T-helper 2 cell treated with Interferon-gamma antibody and Interleukin-4, amounts not matched to agents 5 μg/mL and 100 μg/mL, for 36 hours (primary cell): ENCODE measurements around the gene GSC2.

Source experiments
- DNase-seq: peaks from one replicate; pipeline ENCODE4 v3.0.0; 2021; ENCODE audit warnings: low spot score
- H3K27ac Mint-ChIP-seq: one replicate; pipeline ENCODE4 v1.8.0; 2021; ENCODE audit warnings: mild to moderate bottlenecking, mixed read lengths
- H3K27me3 Mint-ChIP-seq: one replicate; pipeline ENCODE4 v1.8.0; 2021; ENCODE audit warnings: low read depth, mixed read lengths
- H3K36me3 Mint-ChIP-seq: one replicate; pipeline ENCODE4 v1.8.0; 2021; ENCODE audit warnings: low read depth, mixed read lengths
- H3K4me1 Mint-ChIP-seq: one replicate; pipeline ENCODE4 v1.8.0; 2021; ENCODE audit warnings: low read depth, mixed read lengths
- H3K4me3 Mint-ChIP-seq: one replicate; pipeline ENCODE4 v1.8.0; 2022; ENCODE audit warnings: mild to moderate bottlenecking, moderate library complexity, mixed read lengths
- H3K9me3 Mint-ChIP-seq: one replicate; pipeline ENCODE4 v1.8.0; 2021; ENCODE audit warnings: mixed read lengths

The GSC2 gene

GRCh38 chr22:19152942-19153883 lies 3.1 kb upstream of the GSC2 start:
- H3K27me3 Mint-ChIP-seq = peaks cover 45% of the 10 kb centered on the region
- no peak overlapping the region for H3K4me3 Mint-ChIP-seq

DNA sequence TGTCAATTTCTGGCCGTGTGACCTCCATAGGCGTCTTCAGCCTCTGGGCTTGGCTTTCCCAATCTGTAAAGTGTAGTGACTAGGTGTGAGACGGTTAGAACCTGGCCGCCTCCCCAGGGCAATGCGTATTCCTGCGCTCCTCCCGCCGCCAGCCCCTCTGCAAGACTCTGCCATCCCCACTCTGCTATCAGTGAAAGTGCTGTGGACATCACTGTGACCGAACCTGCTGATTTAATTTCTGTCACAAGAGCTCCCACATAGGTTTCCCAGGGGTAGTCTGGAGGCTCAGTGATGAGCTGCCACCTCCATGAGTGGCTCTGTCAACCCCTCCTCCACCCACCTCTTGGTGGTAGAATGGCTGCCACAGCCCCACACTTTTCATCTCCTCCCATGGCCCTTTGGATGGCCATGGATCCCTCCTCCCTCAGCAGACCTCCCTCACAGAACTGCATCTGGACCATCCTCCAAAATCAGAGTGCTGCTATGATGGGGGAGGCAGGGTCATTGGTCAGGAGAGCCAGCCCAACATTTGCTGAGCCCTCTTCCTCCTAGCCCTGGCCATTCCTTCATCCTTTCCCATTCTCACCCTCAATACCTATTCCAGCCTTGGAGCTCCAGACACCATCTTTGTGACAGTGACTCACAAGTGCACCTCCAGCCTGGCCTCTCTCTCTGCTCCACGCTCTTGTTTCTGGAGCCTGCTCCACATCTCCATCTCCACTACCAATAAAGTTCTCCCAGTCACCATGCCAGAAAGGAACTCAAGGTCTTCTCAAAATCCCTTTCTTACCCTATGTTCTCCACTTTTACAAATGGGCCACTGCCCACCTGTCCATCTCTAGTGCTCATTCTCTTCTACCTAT lies 1.5 kb upstream of the GSC2 start:
- Mint-ChIP-seq H3K36me3 (no peaks in the 10 kb centered on the region), H3K9me3 (no peaks in the 10 kb centered on the region), H3K4me3 (peak overlapping the region; percentile 69), H3K27me3 (peaks cover 61% of the 10 kb centered on the region), H3K27ac (no peak overlapping the region), H3K4me1 (peaks cover 3% of the 10 kb centered on the region)
- DNase-seq = no peak

More at GRCh38 chr22:19152942-19153883, 3.1 kb upstream of the GSC2 start:
- Mint-ChIP-seq H3K27ac (no peak overlapping the region), H3K9me3 (no peaks in the 10 kb centered on the region), H3K4me1 (peaks cover 3% of the 10 kb centered on the region), H3K36me3 (no peaks in the 10 kb centered on the region)
- no peak for DNase-seq

- Mint-ChIP-seq H3K36me3 (no peaks in the 10 kb centered on the region), H3K9me3 (no peaks in the 10 kb centered on the region), H3K27ac (no peak overlapping the region), H3K27me3 (peaks cover 59% of the 10 kb centered on the region), H3K4me1 (peaks cover 3% of the 10 kb centered on the region), H3K4me3 (peak overlapping the region; percentile 69)
- DNase-seq = no peak
Observed at GRCh38 chr22:19150482-19151328, 613 bp upstream of the GSC2 start.

GRCh38 chr22:19149047-19149883 lies 827 bp downstream of the GSC2 start:
- Mint-ChIP-seq H3K9me3 (no peaks in the 10 kb centered on the region), H3K36me3 (peaks cover 2% of the 10 kb centered on the region), H3K4me1 (peaks cover 7% of the 10 kb centered on the region), H3K27ac (no peak overlapping the region), H3K4me3 (peak overlapping the region; percentile 25), H3K27me3 (peaks cover 58% of the 10 kb centered on the region)
- no peak for DNase-seq

- DNase-seq = no peak
- no peaks in the 10 kb centered on the region for H3K9me3 Mint-ChIP-seq
- peaks cover 54% of the 10 kb centered on the region for H3K27me3 Mint-ChIP-seq
- H3K4me3 Mint-ChIP-seq = no peak overlapping the region
- peaks cover 13% of the 10 kb centered on the region for H3K4me1 Mint-ChIP-seq
- H3K36me3 Mint-ChIP-seq = peaks cover 7% of the 10 kb centered on the region
- no peak overlapping the region for H3K27ac Mint-ChIP-seq
Observed at GRCh38 chr22:19148417-19149046, 1.6 kb downstream of the GSC2 start.

- peak overlapping the region; percentile 13 for H3K4me3 Mint-ChIP-seq
- no peak for DNase-seq
- peaks cover 45% of the 10 kb centered on the region for H3K27me3 Mint-ChIP-seq
- peaks cover 16% of the 10 kb centered on the region for H3K4me1 Mint-ChIP-seq
- peaks cover 9% of the 10 kb centered on the region for H3K36me3 Mint-ChIP-seq
- H3K27ac Mint-ChIP-seq = no peak overlapping the region
- no peaks in the 10 kb centered on the region for H3K9me3 Mint-ChIP-seq
Observed at GRCh38 chr22:19147195-19147780, 2.8 kb downstream of the GSC2 start.

GRCh38 chr22:19146215-19146968 lies 3.7 kb downstream of the GSC2 start:
- H3K4me3 Mint-ChIP-seq = no peak overlapping the region
- H3K27me3 Mint-ChIP-seq = peaks cover 37% of the 10 kb centered on the region
- H3K27ac Mint-ChIP-seq = no peak overlapping the region
- peaks cover 16% of the 10 kb centered on the region for H3K4me1 Mint-ChIP-seq
- DNase-seq = no peak
- peaks cover 14% of the 10 kb centered on the region for H3K36me3 Mint-ChIP-seq
- H3K9me3 Mint-ChIP-seq = no peaks in the 10 kb centered on the region

DNA sequence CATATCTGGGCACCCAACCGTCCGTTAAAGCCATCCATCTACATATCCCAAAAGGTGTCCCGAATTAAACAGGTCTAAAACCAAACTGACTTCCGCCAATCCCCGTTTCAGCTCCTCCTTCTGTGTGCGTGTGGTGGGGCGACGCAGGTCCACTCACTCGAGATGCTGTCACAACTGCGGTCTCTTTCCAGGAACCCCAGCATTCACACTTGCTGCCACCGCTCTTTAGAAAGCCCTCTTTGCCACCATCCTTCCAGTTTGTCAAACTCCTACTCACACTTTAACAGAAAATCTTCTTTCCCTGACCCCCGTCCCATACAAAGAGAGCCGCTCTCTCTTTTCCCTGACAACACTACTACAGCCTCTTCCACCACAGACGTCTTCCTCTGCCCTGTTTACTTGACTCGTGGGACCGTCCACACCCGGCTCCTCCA lies 6.1 kb downstream of the GSC2 start:
- Mint-ChIP-seq H3K9me3 (no peaks in the 10 kb centered on the region), H3K27me3 (peaks cover 27% of the 10 kb centered on the region), H3K4me3 (peak overlapping the region; percentile 100), H3K4me1 (peaks cover 13% of the 10 kb centered on the region), H3K27ac (peak overlapping the region; percentile 99), H3K36me3 (peaks cover 24% of the 10 kb centered on the region)
- peak; percentile 38 for DNase-seq

DNA sequence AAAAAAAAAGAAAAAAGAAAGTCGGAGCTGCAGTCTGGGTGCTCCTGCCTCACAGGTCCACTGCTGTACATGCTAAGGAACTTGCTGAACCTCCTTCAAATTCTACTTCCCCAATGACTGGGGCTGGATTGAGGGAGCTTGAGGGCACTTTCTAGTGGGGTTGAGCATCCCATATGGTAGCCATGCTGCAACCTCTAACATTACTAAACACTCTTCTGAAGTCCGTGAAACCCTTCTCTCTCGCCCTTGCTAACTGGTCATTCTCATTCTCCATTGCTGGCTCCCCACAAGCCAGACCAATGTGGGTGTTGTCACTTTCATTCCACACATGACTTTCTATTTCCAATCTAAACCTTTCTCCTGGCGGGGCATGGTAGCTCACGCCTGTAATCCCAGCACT lies 6.9 kb downstream of the GSC2 start:
- no peak for DNase-seq
- Mint-ChIP-seq H3K4me1 (peaks cover 13% of the 10 kb centered on the region), H3K36me3 (peaks cover 24% of the 10 kb centered on the region), H3K27ac (peak overlapping the region; percentile 99), H3K9me3 (no peaks in the 10 kb centered on the region), H3K4me3 (peak overlapping the region; percentile 100), H3K27me3 (peaks cover 19% of the 10 kb centered on the region)

DNA sequence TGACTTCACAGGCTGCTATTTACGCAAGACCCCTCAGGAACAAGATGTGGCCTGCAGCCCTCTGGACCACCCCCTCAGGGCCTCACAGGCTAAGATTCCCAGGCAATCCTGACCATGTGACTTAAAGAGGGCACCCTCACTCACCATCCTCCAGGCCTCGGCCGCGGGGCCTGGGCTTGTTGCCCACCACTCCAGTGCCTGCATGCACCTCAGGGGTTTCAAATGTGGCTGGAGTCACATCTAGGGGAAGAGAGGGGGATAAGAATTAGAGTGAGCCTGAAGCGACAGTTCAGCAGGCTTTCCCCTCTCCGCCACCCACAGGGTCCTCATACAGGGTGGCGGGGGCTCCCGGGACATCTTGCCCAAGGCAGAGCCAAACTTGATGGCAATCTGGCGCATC lies 7.7 kb downstream of the GSC2 start:
- H3K4me1 Mint-ChIP-seq = peaks cover 13% of the 10 kb centered on the region
- peak overlapping the region; percentile 34 for H3K4me3 Mint-ChIP-seq
- H3K27ac Mint-ChIP-seq = no peak overlapping the region
- H3K27me3 Mint-ChIP-seq = peaks cover 11% of the 10 kb centered on the region
- H3K36me3 Mint-ChIP-seq = peaks cover 28% of the 10 kb centered on the region
- H3K9me3 Mint-ChIP-seq = no peaks in the 10 kb centered on the region
- DNase-seq = no peak

- Mint-ChIP-seq H3K27ac (no peak overlapping the region), H3K4me3 (no peak overlapping the region), H3K9me3 (no peaks in the 10 kb centered on the region), H3K4me1 (peaks cover 13% of the 10 kb centered on the region), H3K36me3 (peaks cover 43% of the 10 kb centered on the region), H3K27me3 (peaks cover 2% of the 10 kb centered on the region)
- DNase-seq = no peak
Observed at GRCh38 chr22:19139974-19140373, 10.1 kb downstream of the GSC2 start.

GRCh38 chr22:19139001-19139356 lies 11.1 kb downstream of the GSC2 start:
- peaks cover 40% of the 10 kb centered on the region for H3K36me3 Mint-ChIP-seq
- no peaks in the 10 kb centered on the region for H3K9me3 Mint-ChIP-seq
- H3K4me1 Mint-ChIP-seq = peaks cover 6% of the 10 kb centered on the region
- no peaks in the 10 kb centered on the region for H3K27me3 Mint-ChIP-seq
- no peak overlapping the region for H3K4me3 Mint-ChIP-seq
- DNase-seq = no peak
- H3K27ac Mint-ChIP-seq = no peak overlapping the region
